Nephron (organoid): Measurements from ENCODE around the gene SETBP1.

Experiments used
- H3K27ac Mint-ChIP-seq, 3 experiments: 2 replicates each; pipeline ENCODE4 v1.8.0; 2020; ENCODE audit warnings: mixed read lengths in 3 of 3, mild to moderate bottlenecking in 2 of 3, moderate library complexity in 1 of 3
- H3K27me3 Mint-ChIP-seq: 2 replicates; pipeline ENCODE4 v1.8.0; 2021; ENCODE audit warnings: low read depth, mild to moderate bottlenecking, moderate library complexity, mixed read lengths
- H3K36me3 Mint-ChIP-seq: 2 replicates; pipeline ENCODE4 v1.8.0; 2020; ENCODE audit warnings: low read depth, mixed read lengths
- H3K4me1 Mint-ChIP-seq: 2 replicates; pipeline ENCODE4 v1.8.0; 2020; ENCODE audit warnings: mixed read lengths
- H3K4me3 Mint-ChIP-seq, 3 experiments: 2 replicates each; pipeline ENCODE4 v1.8.0; 2020; ENCODE audit warnings: mild to moderate bottlenecking in 3 of 3, mixed read lengths in 3 of 3, moderate library complexity in 2 of 3
- H3K9me3 Mint-ChIP-seq: 2 replicates; pipeline ENCODE4 v1.8.0; 2020; ENCODE audit warnings: mixed read lengths
- CTCF ChIP-seq, 3 experiments: fragments of 200-600 bp; sonication (generic); IDR thresholded peaks; one replicate each; pipeline ENCODE4 v1.5.0; 2021; ENCODE audit warnings: antibody characterized with exemption in 3 of 3; ENCODE audit not compliant: unreplicated experiment in 3 of 3

Gene SETBP1

GRCh38 chr18:44955825-44956224, 275.1 kb downstream of the SETBP1 start:
- H3K36me3 Mint-ChIP-seq = peaks cover 85% of the 10 kb centered on the region
- no peak for TF ChIP-seq CTCF (IDR thresholded peaks at IDR 0.05; ENCODE audit: unreplicated experiment in 3 of 3)
- H3K27me3 Mint-ChIP-seq = no peaks in the 10 kb centered on the region
- no peaks in the 10 kb centered on the region for H3K9me3 Mint-ChIP-seq
- H3K4me3 Mint-ChIP-seq = no peak overlapping the region
- H3K4me1 Mint-ChIP-seq = peaks cover 54% of the 10 kb centered on the region
- no peak overlapping the region for H3K27ac Mint-ChIP-seq

DNA sequence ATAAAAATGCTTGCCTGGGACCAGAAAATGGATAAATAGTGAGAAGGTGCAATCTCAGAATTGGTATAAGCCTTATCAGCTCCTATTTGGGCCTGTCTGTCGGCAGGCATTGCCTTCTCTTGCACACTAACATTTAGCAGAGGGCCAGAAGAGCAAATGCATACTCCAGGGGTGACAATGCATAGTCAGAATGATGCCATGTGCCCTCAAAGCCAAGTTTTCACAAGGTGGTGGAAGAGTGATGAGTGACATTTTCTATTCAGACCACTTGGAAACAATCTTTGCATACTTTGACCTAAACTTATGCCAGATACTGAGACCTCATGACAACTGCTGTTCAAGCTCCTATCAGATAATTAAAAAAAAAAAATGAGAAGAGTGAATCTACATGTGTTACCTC, 276.3 kb downstream of the SETBP1 start:
- no peak for TF ChIP-seq CTCF (IDR thresholded peaks at IDR 0.05; ENCODE audit: unreplicated experiment in 3 of 3)
- Mint-ChIP-seq H3K36me3 (peaks cover 82% of the 10 kb centered on the region), H3K27me3 (no peaks in the 10 kb centered on the region), H3K4me1 (peaks cover 54% of the 10 kb centered on the region), H3K27ac (no peak overlapping the region), H3K9me3 (no peaks in the 10 kb centered on the region), H3K4me3 (no peak overlapping the region)

DNA sequence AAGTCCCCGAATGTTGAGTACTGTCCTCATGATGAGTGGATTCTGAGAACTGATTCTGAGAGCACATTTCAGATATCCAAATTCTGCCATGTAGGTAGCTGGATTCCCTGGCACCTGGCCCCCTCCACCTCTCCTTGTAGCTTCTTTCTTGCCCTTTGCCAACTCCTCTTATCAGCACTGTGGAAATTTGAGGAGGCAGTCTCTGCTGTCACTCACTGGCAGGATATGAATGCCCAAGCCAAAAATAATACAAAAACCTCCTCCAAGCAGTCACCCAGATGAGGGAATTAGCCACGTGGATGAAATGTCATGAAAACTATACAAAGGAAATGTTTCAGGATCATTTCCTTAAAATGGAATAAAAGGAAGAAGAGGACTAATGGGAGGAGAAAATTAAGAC, 276.8 kb downstream of the SETBP1 start:
- Mint-ChIP-seq H3K27me3 (no peaks in the 10 kb centered on the region), H3K9me3 (no peaks in the 10 kb centered on the region), H3K36me3 (peaks cover 82% of the 10 kb centered on the region), H3K4me1 (peaks cover 54% of the 10 kb centered on the region), H3K27ac (peak overlapping the region in 1 of 3 experiments; percentile 30), H3K4me3 (no peak overlapping the region)
- no peak for TF ChIP-seq CTCF (IDR thresholded peaks at IDR 0.05; ENCODE audit: unreplicated experiment in 3 of 3)

- Mint-ChIP-seq H3K9me3 (no peaks in the 10 kb centered on the region), H3K36me3 (peaks cover 82% of the 10 kb centered on the region), H3K27ac (peak overlapping the region in 2 of 3 experiments; percentile 40 to 62), H3K4me1 (peaks cover 54% of the 10 kb centered on the region), H3K4me3 (no peak overlapping the region), H3K27me3 (no peaks in the 10 kb centered on the region)
- no peak for TF ChIP-seq CTCF (IDR thresholded peaks at IDR 0.05; ENCODE audit: unreplicated experiment in 3 of 3)
These were observed 277.4 kb downstream of the SETBP1 start for GRCh38 chr18:44958040-44958439.

GRCh38 chr18:44958455-44958854, 277.8 kb downstream of the SETBP1 start:
- Mint-ChIP-seq H3K36me3 (peaks cover 80% of the 10 kb centered on the region), H3K27ac (peak overlapping the region in 2 of 3 experiments; percentile 40 to 62), H3K9me3 (no peaks in the 10 kb centered on the region), H3K4me3 (no peak overlapping the region), H3K4me1 (peaks cover 51% of the 10 kb centered on the region), H3K27me3 (no peaks in the 10 kb centered on the region)
- TF ChIP-seq CTCF (IDR thresholded peaks at IDR 0.05; ENCODE audit: unreplicated experiment in 3 of 3) = no peak

DNA sequence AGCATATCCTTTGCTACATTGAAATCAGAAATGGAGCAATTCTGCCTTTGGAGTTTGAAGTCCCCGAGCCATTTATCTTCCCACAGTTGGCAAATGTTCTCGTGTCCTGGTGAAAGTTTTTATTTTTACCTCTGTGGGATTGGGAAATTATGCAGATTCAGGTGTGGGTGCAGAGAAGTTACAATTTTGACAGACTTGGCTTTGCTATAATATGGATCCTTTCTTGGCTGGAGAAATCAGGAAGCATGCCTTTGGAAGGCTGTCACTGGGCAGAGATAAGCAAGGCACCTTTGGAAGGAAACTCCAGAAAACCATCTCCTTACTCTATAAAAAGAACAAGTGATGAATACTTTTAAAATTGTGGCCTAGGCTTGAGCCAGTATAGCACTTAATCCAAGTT, 278.3 kb downstream of the SETBP1 start:
- Mint-ChIP-seq H3K27ac (peak overlapping the region in 2 of 3 experiments; percentile 40 to 62), H3K4me3 (no peak overlapping the region), H3K4me1 (peaks cover 49% of the 10 kb centered on the region), H3K9me3 (no peaks in the 10 kb centered on the region), H3K27me3 (no peaks in the 10 kb centered on the region), H3K36me3 (peaks cover 74% of the 10 kb centered on the region)
- TF ChIP-seq CTCF (IDR thresholded peaks at IDR 0.05; ENCODE audit: unreplicated experiment in 3 of 3) = no peak
